ENCODE results near the gene EFHC1.

DNA sequence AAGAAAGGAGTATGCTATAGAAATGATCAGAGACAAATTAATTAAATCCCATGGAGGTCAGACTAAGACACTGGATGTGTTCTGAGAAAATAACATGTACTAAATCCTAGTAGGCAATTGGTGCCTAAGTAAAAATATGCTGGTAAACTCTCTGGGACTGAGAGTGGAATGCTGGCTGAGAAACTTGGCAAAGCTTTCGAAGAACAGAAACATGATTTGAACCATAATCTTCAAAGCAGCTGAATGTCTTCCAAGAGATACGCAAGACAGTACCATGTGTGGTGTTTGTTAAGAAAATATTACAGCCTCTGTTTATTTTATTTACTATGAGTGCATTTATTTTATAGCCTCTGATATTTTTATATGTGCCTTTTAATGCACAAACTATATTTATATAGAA lies 55.2 kb downstream of the EFHC1 start:
- TF ChIP-seq, protein P1, sequence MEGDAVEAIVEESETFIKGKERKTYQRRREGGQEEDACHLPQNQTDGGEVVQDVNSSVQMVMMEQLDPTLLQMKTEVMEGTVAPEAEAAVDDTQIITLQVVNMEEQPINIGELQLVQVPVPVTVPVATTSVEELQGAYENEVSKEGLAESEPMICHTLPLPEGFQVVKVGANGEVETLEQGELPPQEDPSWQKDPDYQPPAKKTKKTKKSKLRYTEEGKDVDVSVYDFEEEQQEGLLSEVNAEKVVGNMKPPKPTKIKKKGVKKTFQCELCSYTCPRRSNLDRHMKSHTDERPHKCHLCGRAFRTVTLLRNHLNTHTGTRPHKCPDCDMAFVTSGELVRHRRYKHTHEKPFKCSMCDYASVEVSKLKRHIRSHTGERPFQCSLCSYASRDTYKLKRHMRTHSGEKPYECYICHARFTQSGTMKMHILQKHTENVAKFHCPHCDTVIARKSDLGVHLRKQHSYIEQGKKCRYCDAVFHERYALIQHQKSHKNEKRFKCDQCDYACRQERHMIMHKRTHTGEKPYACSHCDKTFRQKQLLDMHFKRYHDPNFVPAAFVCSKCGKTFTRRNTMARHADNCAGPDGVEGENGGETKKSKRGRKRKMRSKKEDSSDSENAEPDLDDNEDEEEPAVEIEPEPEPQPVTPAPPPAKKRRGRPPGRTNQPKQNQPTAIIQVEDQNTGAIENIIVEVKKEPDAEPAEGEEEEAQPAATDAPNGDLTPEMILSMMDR (IDR thresholded peaks at IDR 0.05), result no peak
- no peak for TF ChIP-seq POLR2A (IDR thresholded peaks at IDR 0.05)
- no peak for TF ChIP-seq EP300 (IDR thresholded peaks at IDR 0.05)
